Forelimb muscle (tissue), 1 donor: Measurements from ENCODE around the gene SLC17A8. TPM values are rescaled to one million over a fixed set of nuclear protein-coding genes. Genes with fewer than 3 reads are reported as not detected.

Experiments used
- DNase-seq: peaks from one replicate; pipeline ENCODE4 v3.0.0-alpha.2; 2013; ENCODE audit warnings: low read depth
- polyA plus RNA-seq: library from polyadenylated mRNA; unstranded; fragments of 120-200 nt; gene quantifications from one replicate; pipeline ENCODE4 v1.2.1, GENCODE V29; 2013; ENCODE audit not compliant: insufficient read length

Gene SLC17A8
- polyA plus RNA-seq, 1 donor, result 0.06 TPM

- no peak for DNase-seq
Observed at GRCh38 chr12:100371146-100371545, 14.3 kb downstream of the SLC17A8 start.

GRCh38 chr12:100372853-100373640, 16.2 kb downstream of the SLC17A8 start:
- DNase-seq, result no peak

- peak; percentile 50 for DNase-seq
Observed at GRCh38 chr12:100375038-100375735, 18.3 kb downstream of the SLC17A8 start.

GRCh38 chr12:100376161-100376560, 19.3 kb downstream of the SLC17A8 start:
- DNase-seq, result no peak

- no peak for DNase-seq
Observed at GRCh38 chr12:100381379-100381778, 24.5 kb downstream of the SLC17A8 start.

GRCh38 chr12:100382338-100382737, 25.5 kb downstream of the SLC17A8 start:
- no peak for DNase-seq

- DNase-seq, result no peak
Observed at GRCh38 chr12:100383586-100384558, 27.0 kb downstream of the SLC17A8 start.

- no peak for DNase-seq
Observed at GRCh38 chr12:100384559-100384935, 27.7 kb downstream of the SLC17A8 start.

GRCh38 chr12:100388382-100388781, 31.5 kb downstream of the SLC17A8 start:
- DNase-seq, result no peak

GRCh38 chr12:100391856-100392255, 35.0 kb downstream of the SLC17A8 start:
- DNase-seq, result no peak

- DNase-seq, result no peak
Observed at GRCh38 chr12:100393200-100393599, 36.3 kb downstream of the SLC17A8 start.

GRCh38 chr12:100395811-100396210, 38.9 kb downstream of the SLC17A8 start:
- no peak for DNase-seq

- no peak for DNase-seq
Observed at GRCh38 chr12:100398307-100398706, 41.4 kb downstream of the SLC17A8 start.

GRCh38 chr12:100399095-100399494, 42.2 kb downstream of the SLC17A8 start:
- DNase-seq, result no peak

GRCh38 chr12:100401660-100402059, 44.8 kb downstream of the SLC17A8 start:
- DNase-seq, result no peak

- no peak for DNase-seq
Observed at GRCh38 chr12:100402763-100403162, 45.9 kb downstream of the SLC17A8 start.

- no peak for DNase-seq
Observed at GRCh38 chr12:100403446-100403845, 46.6 kb downstream of the SLC17A8 start.

GRCh38 chr12:100404769-100405407, 48.0 kb downstream of the SLC17A8 start:
- DNase-seq, result peak; percentile 1

GRCh38 chr12:100413001-100413400, 56.1 kb downstream of the SLC17A8 start:
- DNase-seq, result no peak

- no peak for DNase-seq
Observed at GRCh38 chr12:100414739-100415138, 57.9 kb downstream of the SLC17A8 start.

- no peak for DNase-seq
Observed at GRCh38 chr12:100422646-100423045, 65.8 kb downstream of the SLC17A8 start.
